ENCODE data around the gene DLGAP4.

GRCh38 chr20:36569847-36570429, 263.8 kb downstream of the DLGAP4 start:
- no peak for TF ChIP-seq CTCF (conservative IDR thresholded peaks at IDR 0.05 in 1 of 2, IDR thresholded peaks at IDR 0.05 in 1 of 2; ENCODE audit: extremely low read depth in 1 of 2, insufficient read depth in 1 of 2, low read depth in 1 of 2, low read length in 2 of 2)
- no peak for TF ChIP-seq EZH2 (IDR thresholded peaks at IDR 0.05; ENCODE audit: borderline replicate concordance, low read length)
